ENCODE data around the gene OXER1.

DNA sequence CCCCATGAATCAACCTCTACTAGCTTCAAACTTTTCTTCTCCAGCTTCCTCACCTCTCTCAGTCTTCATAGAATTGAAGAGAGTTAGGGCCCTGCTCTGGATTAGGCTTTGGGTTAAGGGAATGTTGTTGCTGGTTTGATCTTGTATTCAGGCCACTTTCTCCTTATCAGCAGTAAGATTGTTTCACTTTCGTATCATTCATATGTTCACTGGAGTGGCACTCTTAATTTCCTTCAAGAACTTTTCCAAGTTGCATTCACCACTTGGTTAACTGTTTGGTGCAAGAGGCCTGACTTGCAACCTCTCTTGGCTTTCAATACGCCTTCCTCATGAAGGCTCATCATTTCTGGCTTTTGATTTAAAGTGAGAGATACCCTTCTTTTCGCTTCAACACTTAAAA is 22.8 kb downstream of the OXER1 start:
- no peak for TF ChIP-seq CTCF (IDR thresholded peaks at IDR 0.05 in 4 of 5, conservative IDR thresholded peaks at IDR 0.05 in 1 of 5)
- no peak for TF ChIP-seq POLR2A (IDR thresholded peaks at IDR 0.05)
